GM13976 (cell line): ENCODE data around the gene GALNT18.

ENCODE experiments used
- DNase-seq: peaks from one replicate; pipeline ENCODE4 v3.0.0; 2012; ENCODE audit warnings: low spot score
- in situ Hi-C: fragments of 300-500 bp; cut with MboI; formaldehyde crosslinking; loops from one replicate; pipeline ENCODE4 v1.12.0; 2022; ENCODE audit warnings: low sequenced_read_pairs, mixed read lengths, inconsistent platforms; ENCODE audit not compliant: unreplicated experiment
- TF ChIP-seq, protein P1 (sequence below): IDR thresholded peaks from 2 replicates; pipeline ENCODE4 v1.5.1; 2012; ENCODE audit warnings: borderline replicate concordance, mild to moderate bottlenecking; ENCODE audit not compliant: insufficient read depth; ENCODE audit errors: extremely low read depth, missing control alignments, control extremely low read depth

GALNT18 gene

DNA sequence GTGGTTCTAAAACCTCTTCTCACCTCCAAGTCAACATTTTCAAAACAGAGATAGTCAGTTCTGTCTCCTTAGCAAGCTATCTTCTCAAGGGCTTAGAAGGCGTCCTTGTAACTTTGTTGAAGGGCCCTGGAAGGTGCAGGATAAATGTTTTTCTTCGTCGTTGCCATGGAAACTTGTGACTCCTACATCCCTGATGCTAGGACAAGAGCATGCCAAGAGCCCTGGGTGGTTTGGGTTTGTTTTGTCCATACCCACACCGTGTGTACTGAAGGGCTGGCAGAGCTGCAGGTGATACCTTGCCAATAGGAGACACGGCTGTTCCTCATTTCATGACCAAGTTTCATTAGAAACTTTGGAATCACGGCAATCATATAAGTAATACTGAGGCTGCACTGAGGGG lies 81.6 kb downstream of the GALNT18 start:
- DNase-seq, result no peak
- in situ Hi-C loops, result no loop called here
- TF ChIP-seq, protein P1, sequence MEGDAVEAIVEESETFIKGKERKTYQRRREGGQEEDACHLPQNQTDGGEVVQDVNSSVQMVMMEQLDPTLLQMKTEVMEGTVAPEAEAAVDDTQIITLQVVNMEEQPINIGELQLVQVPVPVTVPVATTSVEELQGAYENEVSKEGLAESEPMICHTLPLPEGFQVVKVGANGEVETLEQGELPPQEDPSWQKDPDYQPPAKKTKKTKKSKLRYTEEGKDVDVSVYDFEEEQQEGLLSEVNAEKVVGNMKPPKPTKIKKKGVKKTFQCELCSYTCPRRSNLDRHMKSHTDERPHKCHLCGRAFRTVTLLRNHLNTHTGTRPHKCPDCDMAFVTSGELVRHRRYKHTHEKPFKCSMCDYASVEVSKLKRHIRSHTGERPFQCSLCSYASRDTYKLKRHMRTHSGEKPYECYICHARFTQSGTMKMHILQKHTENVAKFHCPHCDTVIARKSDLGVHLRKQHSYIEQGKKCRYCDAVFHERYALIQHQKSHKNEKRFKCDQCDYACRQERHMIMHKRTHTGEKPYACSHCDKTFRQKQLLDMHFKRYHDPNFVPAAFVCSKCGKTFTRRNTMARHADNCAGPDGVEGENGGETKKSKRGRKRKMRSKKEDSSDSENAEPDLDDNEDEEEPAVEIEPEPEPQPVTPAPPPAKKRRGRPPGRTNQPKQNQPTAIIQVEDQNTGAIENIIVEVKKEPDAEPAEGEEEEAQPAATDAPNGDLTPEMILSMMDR, result no peak

DNA sequence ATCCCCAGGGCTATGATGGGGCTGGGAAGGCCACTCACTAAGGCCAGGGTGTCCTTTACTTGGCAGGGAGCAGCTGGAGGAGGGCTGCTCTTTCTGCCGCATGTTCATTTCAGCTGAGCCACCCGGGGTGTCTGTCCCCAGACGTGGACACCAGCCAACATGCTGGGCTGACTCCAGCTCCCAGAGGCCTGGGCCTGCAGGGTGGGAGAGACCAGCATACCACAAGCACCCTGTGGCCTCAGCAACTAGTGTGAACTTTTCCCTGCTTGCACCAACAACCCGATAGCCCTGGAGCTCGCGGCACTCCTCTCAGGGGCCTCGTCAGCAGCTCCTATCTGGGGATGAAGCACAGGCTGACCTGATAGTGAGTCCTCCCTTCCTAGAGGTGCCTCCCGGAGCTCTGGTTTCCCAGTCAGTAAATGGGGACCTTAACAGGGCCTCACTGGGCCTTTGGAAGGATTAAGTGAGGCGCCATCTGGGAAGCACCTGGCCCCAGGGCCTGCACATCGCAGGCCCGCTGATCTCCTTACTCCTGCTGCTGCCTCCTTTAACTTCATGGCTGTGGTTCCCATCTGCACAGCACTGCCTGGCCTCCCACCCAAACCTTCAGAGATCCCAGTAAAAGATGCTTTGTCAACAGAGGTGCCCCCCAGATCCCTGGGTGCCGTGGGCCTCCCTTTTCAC lies 83.4 kb downstream of the GALNT18 start:
- in situ Hi-C loops, result no loop called here
- TF ChIP-seq, protein P1, result no peak

DNA sequence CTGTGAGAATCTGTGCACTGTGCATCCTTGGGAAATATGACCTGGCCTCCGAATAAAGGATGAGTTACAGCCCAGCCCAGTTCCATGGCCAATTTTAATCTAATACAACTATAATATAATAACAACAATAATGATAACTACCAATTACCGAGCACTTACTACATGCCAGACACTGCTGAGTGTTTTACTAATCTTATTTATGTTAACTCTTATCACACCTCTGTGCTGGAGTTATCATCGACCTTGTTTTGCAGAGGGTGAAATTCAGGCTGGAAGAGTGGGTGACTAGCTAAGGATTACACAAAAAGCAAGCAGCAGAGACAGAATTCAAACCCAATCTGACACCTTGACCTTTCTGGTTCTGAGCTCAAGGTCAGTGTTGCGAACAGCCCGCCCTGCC lies 83.9 kb downstream of the GALNT18 start:
- no peak for DNase-seq
- in situ Hi-C loops, result no loop called here
- TF ChIP-seq, protein P1, result no peak

More for the DNA sequence above, 83.4 kb downstream of the GALNT18 start:
- no peak for DNase-seq

DNA sequence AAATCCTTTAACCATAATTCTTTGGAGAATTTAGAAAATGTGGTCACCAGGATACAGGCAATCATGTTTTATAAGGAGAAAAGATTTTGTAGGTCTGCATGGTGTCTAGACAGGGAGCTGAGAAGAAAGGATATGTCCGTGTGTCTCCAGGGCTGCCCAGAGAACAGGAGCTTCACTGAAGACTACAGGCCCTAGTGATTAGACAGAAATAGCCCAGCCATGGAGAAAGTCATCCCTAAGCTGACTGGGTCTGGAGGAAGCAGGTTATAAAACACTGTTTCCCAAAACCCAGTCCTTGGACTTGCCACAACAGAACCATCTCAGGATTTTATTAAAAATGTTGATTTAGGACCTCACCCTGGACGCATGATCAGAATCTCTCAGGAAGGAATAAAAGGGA lies 84.4 kb downstream of the GALNT18 start:
- TF ChIP-seq, protein P1, result no peak
- in situ Hi-C loops, result no loop called here
- no peak for DNase-seq

DNA sequence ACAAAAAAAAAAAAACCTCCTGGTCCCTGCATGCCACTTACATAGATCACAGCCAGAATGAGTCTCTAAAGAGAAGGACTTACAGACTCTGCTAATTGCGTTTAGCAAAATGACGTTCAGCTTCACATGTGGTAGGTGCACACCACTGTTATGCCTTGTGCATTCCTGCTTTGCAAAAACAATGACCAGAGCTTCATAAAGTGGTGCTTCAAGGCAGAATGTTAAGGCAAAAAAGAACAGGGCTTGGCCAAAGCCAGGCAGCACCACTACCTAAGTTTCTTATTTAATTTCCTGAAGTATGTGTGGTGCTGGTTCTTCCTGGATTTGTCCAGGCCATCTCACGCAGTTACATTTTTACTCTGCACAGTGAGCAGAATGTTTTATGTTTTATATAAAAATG lies 85.2 kb downstream of the GALNT18 start:
- DNase-seq, result no peak
- TF ChIP-seq, protein P1, result no peak
- in situ Hi-C loops, result no loop called here

DNA sequence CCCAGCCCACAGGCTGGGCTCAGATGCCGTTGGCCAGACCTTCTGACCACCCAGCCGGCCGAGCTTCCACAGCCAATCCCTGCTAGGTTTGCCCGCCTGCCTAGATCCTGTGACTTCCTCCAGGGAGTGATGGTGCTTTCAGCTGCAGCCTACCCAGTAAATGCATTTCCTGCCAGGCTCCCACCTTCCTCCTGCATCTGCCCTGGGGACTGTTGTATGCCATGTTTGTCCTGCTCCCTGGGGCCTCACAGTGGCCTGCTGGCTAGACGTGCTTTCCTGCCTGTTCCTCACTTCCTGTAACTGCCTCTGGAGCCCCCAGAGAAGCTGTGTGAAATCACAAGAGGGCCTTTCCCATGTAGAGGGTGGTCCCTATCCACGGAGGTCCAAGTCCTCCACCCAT lies 86.2 kb downstream of the GALNT18 start:
- TF ChIP-seq, protein P1, result no peak
- in situ Hi-C loops, result no loop called here
- DNase-seq, result no peak
